SH-SY5Y (cell line): ENCODE measurements around the gene ASB8.

Experiments used
- GATA2 ChIP-seq: IDR thresholded peaks from 2 replicates; pipeline ENCODE4 v1.6.1; 2011; ENCODE audit warnings: mild to moderate bottlenecking, low read depth, low read length
- GATA3 ChIP-seq: IDR thresholded peaks from 2 replicates; pipeline ENCODE4 v1.6.1; 2011; ENCODE audit warnings: low read depth, mild to moderate bottlenecking, low read length, moderate library complexity

DNA sequence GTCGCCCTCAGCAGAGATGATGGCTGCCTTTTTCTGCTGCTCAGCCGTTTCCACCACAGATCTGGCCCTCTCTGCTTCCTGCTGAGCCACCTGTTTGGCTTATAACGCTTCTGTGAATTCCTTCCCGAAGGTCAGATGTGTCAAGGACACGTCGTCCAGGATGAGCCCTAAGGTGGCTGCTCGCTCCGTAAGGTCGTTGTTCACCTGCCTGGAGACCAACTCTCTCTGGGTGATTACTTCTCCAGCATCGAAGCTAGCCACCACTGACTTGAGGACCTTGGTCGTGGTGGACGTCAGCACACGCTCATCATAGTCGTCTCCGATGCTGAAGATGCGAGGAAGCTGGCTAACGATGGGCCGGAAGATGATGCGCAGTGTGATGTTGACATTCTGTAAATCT, 11.7 kb upstream of the ASB8 start:
- TF ChIP-seq GATA2 (no peak), GATA3 (no peak)
